ENCODE results near the gene RAB3GAP1.

DNA sequence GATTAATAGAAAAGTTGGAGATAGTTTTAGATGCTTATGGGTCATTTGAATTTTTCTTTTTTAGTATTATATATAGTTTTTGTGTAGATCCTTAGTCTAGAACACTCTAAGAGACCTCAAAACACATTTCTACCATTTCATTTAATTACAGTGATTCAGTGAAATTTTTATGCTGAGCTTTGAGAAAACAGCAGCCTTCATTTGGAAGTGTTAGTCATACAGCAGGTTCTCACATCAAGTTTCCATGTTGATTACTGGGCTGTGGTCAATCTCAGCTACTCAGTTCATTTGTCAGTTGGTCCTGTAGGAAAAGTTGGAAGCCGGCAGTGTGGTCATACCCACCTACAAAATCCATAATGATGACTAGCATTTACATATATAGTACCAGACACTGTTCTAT, 42.8 kb upstream of the RAB3GAP1 start:
- no peak for TF ChIP-seq CTCF (IDR thresholded peaks at IDR 0.05)
- TF ChIP-seq POLR2A (IDR thresholded peaks at IDR 0.05), result no peak
- no peak for TF ChIP-seq EP300 (IDR thresholded peaks at IDR 0.05)

All from gastroesophageal sphincter (tissue), 3 donors.